GM12878 (cell line): ENCODE data around the gene MMP7. TPM values are rescaled to one million over a fixed set of nuclear protein-coding genes. Genes with fewer than 3 reads are reported as not detected.

Experiments used
- ATAC-seq: fragments of 200-7000 bp; cut with Tn5 transposase; 3 replicates; pipeline ENCODE4 v1.9.1; 2020; ENCODE audit warnings: mild to moderate bottlenecking, moderate library complexity
- BruUV-seq: library from RNA; stranded (reverse); fragments of 400-500 nt; replicated peaks from 2 replicates; lab custom pipeline; 2021; lab: Mats Ljungman, UMichigan
- CTCF ChIA-PET: fragments of 300-600 bp; sonication (Branson Sonifier 250); formaldehyde crosslinking; extraction: SDS; loops from one replicate; lab custom pipeline; 2021; ENCODE audit warnings: inconsistent platforms; lab: Yijun Ruan, JAX
- POLR2A ChIA-PET: fragments of 350-600 bp; formaldehyde crosslinking; extraction: SDS; loops from one replicate; lab custom pipeline; 2021; ENCODE audit warnings: inconsistent platforms; lab: Charles Lee
- RAD21 ChIA-PET: fragments of 300-600 bp; sonication (Branson Sonifier 250); formaldehyde crosslinking; loops from one replicate; lab custom pipeline; 2023; ENCODE audit warnings: antibody characterized with exemption; ENCODE audit not compliant: unreplicated experiment; lab: Charles Lee
- SMC1A ChIA-PET: fragments of 300-600 bp; sonication (Branson Sonifier 250); formaldehyde crosslinking; loops from one replicate; lab custom pipeline; 2023; ENCODE audit not compliant: unreplicated experiment, uncharacterized antibody; lab: Charles Lee
- DNase-seq: peaks from one replicate; pipeline ENCODE4 v3.0.0-alpha.2; 2011; ENCODE audit warnings: low read depth, low spot score
- FAIRE-seq: peaks from 3 replicates; lab custom pipeline; 2011; peaks lifted over from hg19 to GRCh38; lab: Jason Lieb, UNC
- H2AFZ ChIP-seq: 2 replicates; pipeline ENCODE4 v1.6.0; 2011; ENCODE audit warnings: low read depth, low read length, control low read depth; ENCODE audit not compliant: control insufficient read depth
- H3K27ac ChIP-seq: 2 replicates; pipeline ENCODE4 v1.5.1; 2011; ENCODE audit warnings: control low read depth; ENCODE audit not compliant: control insufficient read depth, insufficient read depth
- H3K27me3 ChIP-seq, 2 experiments: replicated peaks in 1 of 2; 2 replicates each; pipeline versions ENCODE4 v1.6.0 to v1.6.1; 2011; ENCODE audit warnings: low read length in 1 of 2; ENCODE audit not compliant: control insufficient read depth in 2 of 2, insufficient read depth in 2 of 2
- H3K36me3 ChIP-seq, 2 experiments: 2 replicates each; pipeline ENCODE4 v1.5.1; 2011; ENCODE audit warnings: low read length in 1 of 2; ENCODE audit not compliant: control insufficient read depth in 2 of 2, insufficient read depth in 2 of 2
- H3K4me1 ChIP-seq: 2 replicates; pipeline ENCODE4 v1.6.1; 2011; ENCODE audit warnings: mild to moderate bottlenecking, low read length, moderate library complexity, mixed read lengths; ENCODE audit not compliant: control insufficient read depth, insufficient read depth
- H3K4me2 ChIP-seq: 2 replicates; pipeline ENCODE4 v1.6.0; 2011; ENCODE audit warnings: control low read depth; ENCODE audit not compliant: control insufficient read depth, insufficient read depth
- H3K4me3 ChIP-seq: fragments of 200-600 bp; sonication (generic); 2 replicates; pipeline ENCODE4 v1.5.1; 2016
- H3K79me2 ChIP-seq: 2 replicates; pipeline ENCODE4 v1.6.0; 2011; ENCODE audit warnings: low read length; ENCODE audit not compliant: control insufficient read depth, insufficient read depth
- H3K9ac ChIP-seq: 2 replicates; pipeline ENCODE4 v1.8.0; 2011; ENCODE audit warnings: low read length, control low read depth, mixed read lengths; ENCODE audit not compliant: control insufficient read depth, insufficient read depth
- H3K9me3 ChIP-seq: replicated peaks from 3 replicates; pipeline ENCODE4 v1.5.1; 2011; ENCODE audit warnings: mild to moderate bottlenecking, low read length; ENCODE audit not compliant: control insufficient read depth, insufficient read depth
- H4K20me1 ChIP-seq: 2 replicates; pipeline ENCODE4 v1.6.0; 2011; ENCODE audit not compliant: control insufficient read depth, insufficient read depth
- BACH1 ChIP-seq: fragments of 450-650 bp; IDR thresholded peaks from 2 replicates; pipeline ENCODE4 v1.6.1; 2017; ENCODE audit warnings: mild to moderate bottlenecking, borderline replicate concordance
- ETV6 ChIP-seq, 2 experiments: fragments of 450-650 bp in 1 of 2; IDR thresholded peaks in 1 of 2; conservative IDR thresholded peaks in 1 of 2; 2 replicates each; pipeline ENCODE4 v1.6.1; 2014; ENCODE audit warnings: antibody characterized with exemption in 1 of 2, borderline replicate concordance in 1 of 2, low read depth in 1 of 2, mild to moderate bottlenecking in 1 of 2, moderate library complexity in 1 of 2
- HDGF ChIP-seq: fragments of 450-650 bp; IDR thresholded peaks from 2 replicates; pipeline ENCODE4 v1.6.1; 2016; ENCODE audit warnings: antibody characterized with exemption
- NR2C1 ChIP-seq: fragments of 450-650 bp; IDR thresholded peaks from 2 replicates; pipeline ENCODE4 v1.6.1; 2017; ENCODE audit warnings: antibody characterized with exemption, mild to moderate bottlenecking, moderate library complexity
- NRF1 ChIP-seq: conservative IDR thresholded peaks from 2 replicates; pipeline ENCODE4 v1.6.1; 2011; ENCODE audit warnings: mild to moderate bottlenecking, low read depth, low read length, improper control_type of control experiment
- POU2F2 ChIP-seq: IDR thresholded peaks from 3 replicates; pipeline ENCODE4 v1.6.1; 2011; ENCODE audit warnings: low read depth, mild to moderate bottlenecking, low read length, borderline replicate concordance
- PRDM15 ChIP-seq: fragments of 450-650 bp; formaldehyde crosslinking; IDR thresholded peaks from 2 replicates; pipeline ENCODE4 v1.4.0; 2020; ENCODE audit warnings: mild to moderate bottlenecking, moderate library complexity
- RUNX3 ChIP-seq: IDR thresholded peaks from 2 replicates; pipeline ENCODE4 v1.6.1; 2012; ENCODE audit warnings: low read length, inconsistent platforms
- SIN3A ChIP-seq: IDR thresholded peaks from 2 replicates; pipeline ENCODE4 v1.6.1; 2012; ENCODE audit warnings: low read depth, low read length, improper control_type of control experiment
- TBL1XR1 ChIP-seq: IDR thresholded peaks from 2 replicates; pipeline ENCODE4 v1.6.1; 2012; ENCODE audit warnings: low read depth, low read length, improper control_type of control experiment
- in situ Hi-C: fragments of 300-500 bp; cut with MboI; formaldehyde crosslinking; loops from 9 replicates; pipeline ENCODE4 v1.14.3; 2018; ENCODE audit warnings: mixed read lengths
- intact Hi-C: fragments of 100-400 bp; cut with micrococcal nuclease; formaldehyde crosslinking; loops from one replicate; pipeline ENCODE4 v1.14.2; 2022; ENCODE audit not compliant: unreplicated experiment
- polyA plus RNA-seq, 11 experiments: library from polyadenylated mRNA; depleted of rRNA in 4 of 11; unstranded in 6 of 11; stranded (reverse) in 5 of 11; fragments of >200 nt; fragmentation: Nextera tagmentation in 4 of 11; fragmentation: Illumina TruSeq in 1 of 11; extraction: Ambion mirVana in 4 of 11; extraction: Trizol in 1 of 11; gene quantifications; 1 replicate in 1 of 11; 2 replicates in 10 of 11; pipeline versions ENCODE4 v1.2.1 to v1.2.3, GENCODE V29; 2011 to 2016; ENCODE audit warnings: inconsistent platforms in 2 of 11, missing spikeins in 2 of 11, low read depth in 1 of 11
- total RNA-seq, 4 experiments: library from RNA; depleted of rRNA in 3 of 4; stranded (reverse); fragments of >200 nt in 3 of 4; fragmentation: Illumina TruSeq in 1 of 4; extraction: Trizol in 1 of 4; gene quantifications; 2 replicates each; pipeline versions ENCODE4 v1.2.1 to v1.2.3, GENCODE V29; 2013 to 2021
- TF ChIP-seq, protein P1 (sequence below): IDR thresholded peaks from 2 replicates; pipeline ENCODE4 v1.6.1; 2012; ENCODE audit warnings: low read length, inconsistent platforms
- TF ChIP-seq, protein P2 (sequence below): IDR thresholded peaks from 2 replicates; pipeline ENCODE4 v1.6.1; 2012; ENCODE audit warnings: low read depth, low read length, improper control_type of control experiment

The MMP7 gene
- total and polyA plus RNA-seq, 10 of the 15 experiments (the other 5 are each of a cell fraction or from before 2014, with no cell fraction given): 0.63 to 18.0 (median 1.1) TPM

GRCh38 chr11:102560555-102561011 lies 30.0 kb upstream of the MMP7 start (continued):
- TF ChIP-seq HDGF (no peak), POU2F2 (peak; percentile 50; the same call in 1 of the 3 replicates)
- TF ChIP-seq, all 136 proteins: peak for 51

- Histone ChIP-seq H2AFZ (no peak overlapping the region), H3K4me3 (no peak overlapping the region), H3K36me3 (peaks cover 0 to 1% of the 10 kb centered on the region in 2 experiments; a peak in 1 of 4 replicates), H3K4me1 (peaks cover 56% of the 10 kb centered on the region), H3K27ac (peak overlapping the region; percentile 65), H3K79me2 (no peaks in the 10 kb centered on the region), H3K27me3 (no peaks in the 10 kb centered on the region), H3K4me2 (peak overlapping the region; percentile 91), H3K9me3 (peaks cover 10% of the 10 kb centered on the region), H3K9ac (no peak overlapping the region), H4K20me1 (no peaks in the 10 kb centered on the region)
- intact Hi-C loops: loop anchor here (1.0 to 5.0 kb wide), 4 partner anchors 13 to 243 kb away; partner anchors contain the start of gene BIRC3
- DNase-seq (no peak), FAIRE-seq (no peak), ATAC-seq (peak; percentile 71)
- no TSS peak for BruUV-seq
- ChIA-PET SMC1A (interaction anchor here (0.8 to 18.2 kb wide), 17 partner anchors 10 to 271 kb away, joined by 3 to 399 read pairs (median 4); no protein-coding TSS in a partner anchor), RAD21 (interaction anchor here (1.0 to 3.4 kb wide), 21 partner anchors 10 to 191 kb away, joined by 3 to 63 read pairs (median 8); no protein-coding TSS in a partner anchor), POLR2A (interaction anchor here (0.9 to 3.5 kb wide), 13 partner anchors 10 to 52 kb away, joined by 3 to 41 read pairs (median 5); partner anchors contain the start of gene MMP7), CTCF (interaction anchor here (0.7 to 4.9 kb wide), 14 partner anchors 9 to 265 kb away, joined by 3 to 58 read pairs (median 5); no protein-coding TSS in a partner anchor)
- in situ Hi-C loops: no loop called here
- TF ChIP-seq, protein P1, sequence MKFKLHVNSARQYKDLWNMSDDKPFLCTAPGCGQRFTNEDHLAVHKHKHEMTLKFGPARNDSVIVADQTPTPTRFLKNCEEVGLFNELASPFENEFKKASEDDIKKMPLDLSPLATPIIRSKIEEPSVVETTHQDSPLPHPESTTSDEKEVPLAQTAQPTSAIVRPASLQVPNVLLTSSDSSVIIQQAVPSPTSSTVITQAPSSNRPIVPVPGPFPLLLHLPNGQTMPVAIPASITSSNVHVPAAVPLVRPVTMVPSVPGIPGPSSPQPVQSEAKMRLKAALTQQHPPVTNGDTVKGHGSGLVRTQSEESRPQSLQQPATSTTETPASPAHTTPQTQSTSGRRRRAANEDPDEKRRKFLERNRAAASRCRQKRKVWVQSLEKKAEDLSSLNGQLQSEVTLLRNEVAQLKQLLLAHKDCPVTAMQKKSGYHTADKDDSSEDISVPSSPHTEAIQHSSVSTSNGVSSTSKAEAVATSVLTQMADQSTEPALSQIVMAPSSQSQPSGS: peak; percentile 48; the same call in 1 of the 2 replicates
- TF ChIP-seq BACH1 (no peak), RUNX3 (peak; percentile 75), TBL1XR1 (peak; percentile 67; the same call in 1 of the 2 replicates), SIN3A (no peak), PRDM15 (no peak), ETV6 (conservative IDR thresholded peaks at IDR 0.05 in 1 of 2, IDR thresholded peaks at IDR 0.05 in 1 of 2; ENCODE audit: borderline replicate concordance in 1 of 2, low read depth in 1 of 2) (peak in 1 of 2 experiments; percentile 68; a peak in 1 of 4 replicates), NR2C1 (no peak), NRF1 (no peak)
- TF ChIP-seq, protein P2, sequence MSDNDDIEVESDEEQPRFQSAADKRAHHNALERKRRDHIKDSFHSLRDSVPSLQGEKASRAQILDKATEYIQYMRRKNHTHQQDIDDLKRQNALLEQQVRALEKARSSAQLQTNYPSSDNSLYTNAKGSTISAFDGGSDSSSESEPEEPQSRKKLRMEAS: no peak
Observed at GRCh38 chr11:102559839-102560238, 29.3 kb upstream of the MMP7 start.
